Stimulated activated CD4-positive, alpha-beta T cell treated with anti-CD3 and anti-CD28 coated beads, Interleukin-15, amount 100 ng/mL, for 48 hours (primary cell): ENCODE results near the gene SEMA5A.

Source experiments
- DNase-seq, 2 donors: peaks; one replicate each; pipeline ENCODE4 v3.0.0-alpha.2; 2020; ENCODE audit warnings: low read depth in 2 of 2

The SEMA5A gene

GRCh38 chr5:9062873-9063272, 483.0 kb downstream of the SEMA5A start:
- no peak for DNase-seq

DNA sequence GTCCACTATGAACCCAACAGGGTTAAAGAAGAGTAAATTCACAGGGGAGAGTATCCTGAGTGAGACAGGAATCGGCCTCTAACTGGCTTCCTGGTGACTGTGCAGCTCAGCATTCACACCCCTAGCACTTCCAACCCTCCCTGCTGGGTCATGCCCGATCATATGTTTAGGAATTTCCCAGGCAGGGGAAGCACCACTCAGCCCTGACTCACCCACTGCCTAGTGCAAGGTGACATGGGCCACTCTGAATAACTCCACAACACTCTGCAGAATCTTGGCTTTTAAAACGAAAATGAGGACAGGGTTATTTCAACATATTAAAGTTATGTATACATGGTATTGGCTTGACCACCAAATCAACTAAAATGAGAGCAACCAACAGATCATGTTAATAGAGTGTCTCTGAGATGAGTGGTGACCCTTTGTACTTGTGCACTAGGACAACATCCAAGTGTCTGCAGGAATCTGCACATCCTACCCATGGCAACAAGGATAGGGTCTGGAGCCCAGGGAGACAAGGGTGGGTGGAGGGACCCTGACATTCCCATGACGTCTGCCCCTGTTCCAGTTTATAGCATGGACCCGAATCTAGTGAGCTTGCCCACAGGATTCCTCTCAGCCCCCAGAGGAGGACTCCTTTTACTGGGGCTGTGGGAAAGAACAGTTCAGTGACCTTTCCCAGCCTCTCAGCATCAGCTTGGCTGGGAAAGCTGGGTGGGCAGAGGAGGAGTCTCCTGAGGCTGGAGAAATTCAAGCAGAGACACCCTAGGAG, 485.8 kb downstream of the SEMA5A start:
- no peak for DNase-seq

- no peak for DNase-seq
Measured at GRCh38 chr5:9058666-9059065, 487.2 kb downstream of the SEMA5A start.

DNA sequence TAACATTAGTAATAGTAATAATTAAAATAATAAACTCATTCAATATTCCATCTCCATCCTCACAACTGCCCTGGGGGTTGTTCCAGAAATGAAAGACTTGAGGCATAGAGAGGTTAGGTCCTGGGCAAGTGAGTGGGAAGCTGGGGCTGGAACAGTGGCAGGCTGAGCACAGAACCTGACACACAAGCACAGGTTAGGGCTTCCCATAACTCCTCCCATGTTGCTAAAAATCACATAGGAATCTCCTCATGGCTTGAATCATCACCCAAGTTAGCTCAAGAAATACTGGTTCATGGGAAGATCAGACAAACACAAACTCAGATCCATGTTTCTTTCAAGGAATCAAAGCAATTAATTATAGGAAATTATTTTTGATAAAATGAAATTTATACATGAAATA, 487.7 kb downstream of the SEMA5A start:
- no peak for DNase-seq

GRCh38 chr5:9057406-9058000, 488.4 kb downstream of the SEMA5A start:
- no peak for DNase-seq

GRCh38 chr5:9056046-9056445, 489.8 kb downstream of the SEMA5A start:
- no peak for DNase-seq

- no peak for DNase-seq
Measured at GRCh38 chr5:9054821-9055589, 490.9 kb downstream of the SEMA5A start.

DNA sequence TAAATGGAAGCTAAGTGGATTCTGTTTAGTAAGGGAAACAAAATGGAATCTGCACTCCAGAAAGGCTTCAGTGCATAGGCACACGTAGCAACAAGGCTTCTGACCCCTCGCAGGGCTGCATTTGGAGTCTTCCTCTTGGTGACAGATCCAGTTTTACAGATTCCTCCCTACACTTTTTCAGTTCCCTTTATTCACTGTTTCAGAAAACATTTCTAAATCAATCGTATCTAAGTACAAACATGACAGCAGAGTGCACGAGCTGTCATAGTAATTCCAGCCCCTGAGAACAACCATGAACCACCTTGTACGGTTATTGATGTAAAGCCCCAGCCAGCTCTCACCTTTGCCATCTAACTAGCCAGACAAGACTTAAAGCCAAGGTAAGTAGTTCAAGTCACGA, 491.6 kb downstream of the SEMA5A start:
- no peak for DNase-seq

DNA sequence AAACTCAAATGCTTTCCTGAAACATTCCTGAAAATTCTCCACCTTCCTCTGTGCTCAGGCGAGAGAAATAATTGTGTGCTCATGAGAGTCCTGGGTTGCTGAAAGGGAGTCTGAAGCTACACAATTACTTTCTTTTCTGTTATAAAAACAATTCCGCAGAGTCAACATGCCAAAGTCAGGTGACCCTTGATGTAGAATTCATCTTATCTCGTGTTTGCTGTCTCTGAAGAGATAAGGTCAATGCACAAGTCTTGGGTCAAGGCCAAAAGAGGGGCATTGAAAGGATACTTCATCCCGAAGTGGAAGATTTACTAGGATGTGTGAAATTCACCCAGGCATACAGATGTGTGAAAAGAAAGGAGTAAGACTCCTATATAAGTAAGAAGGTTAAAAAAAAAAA, 493.5 kb downstream of the SEMA5A start:
- DNase-seq, result no peak

GRCh38 chr5:9051779-9052178, 494.1 kb downstream of the SEMA5A start:
- DNase-seq, result no peak

DNA sequence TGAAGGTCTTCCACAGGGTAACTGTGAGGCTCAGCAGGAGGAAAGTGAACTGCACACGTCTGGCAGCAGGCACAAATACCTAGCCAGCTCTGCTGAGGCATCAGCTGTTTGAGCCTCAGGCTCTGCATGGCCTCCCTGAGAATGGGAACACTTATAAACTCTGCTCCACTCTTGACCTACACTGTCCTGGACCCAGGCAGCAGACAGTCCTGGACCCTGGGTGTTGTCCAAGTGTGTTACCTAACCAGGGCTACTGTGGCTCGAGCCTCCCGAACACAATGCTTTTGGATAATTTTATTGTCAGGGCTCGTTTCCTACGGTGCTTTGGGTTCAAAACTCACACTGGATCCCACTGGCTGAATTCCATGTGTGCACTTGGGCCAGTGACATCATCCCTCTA, 497.9 kb downstream of the SEMA5A start:
- no peak for DNase-seq

DNA sequence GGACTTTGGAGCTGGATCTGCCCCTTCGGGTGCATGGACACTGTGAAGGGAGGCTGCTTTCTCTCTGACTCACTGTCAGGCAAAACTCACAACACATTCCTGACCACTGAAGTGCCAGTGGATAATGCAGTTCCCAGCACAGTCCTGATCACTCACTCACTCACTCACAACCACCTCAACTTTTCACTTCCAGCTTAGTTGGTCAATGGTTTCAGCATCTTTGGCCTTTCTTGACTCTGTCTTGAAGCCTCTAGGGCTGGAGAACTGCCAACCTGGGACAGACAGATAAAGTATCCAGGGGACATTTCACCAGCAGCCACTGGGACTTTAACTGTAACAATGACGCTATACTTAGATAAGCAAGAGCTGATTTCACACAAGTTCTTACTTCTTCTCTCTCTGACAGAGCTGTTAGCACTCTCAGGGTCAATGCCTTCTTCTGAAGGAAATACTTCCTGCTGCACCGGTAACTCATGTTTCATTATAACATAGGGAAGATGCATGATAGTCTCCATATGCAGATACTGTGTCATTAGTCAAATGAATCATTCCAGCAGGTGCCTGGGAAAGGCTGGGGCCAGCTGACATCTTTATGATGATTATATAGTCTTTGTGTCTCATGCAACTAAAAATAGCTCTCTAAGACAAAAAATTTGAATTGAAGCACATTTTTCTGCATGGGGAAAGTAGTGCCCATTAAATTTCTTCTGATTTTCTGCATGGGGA, 499.0 kb downstream of the SEMA5A start:
- no peak for DNase-seq

DNA sequence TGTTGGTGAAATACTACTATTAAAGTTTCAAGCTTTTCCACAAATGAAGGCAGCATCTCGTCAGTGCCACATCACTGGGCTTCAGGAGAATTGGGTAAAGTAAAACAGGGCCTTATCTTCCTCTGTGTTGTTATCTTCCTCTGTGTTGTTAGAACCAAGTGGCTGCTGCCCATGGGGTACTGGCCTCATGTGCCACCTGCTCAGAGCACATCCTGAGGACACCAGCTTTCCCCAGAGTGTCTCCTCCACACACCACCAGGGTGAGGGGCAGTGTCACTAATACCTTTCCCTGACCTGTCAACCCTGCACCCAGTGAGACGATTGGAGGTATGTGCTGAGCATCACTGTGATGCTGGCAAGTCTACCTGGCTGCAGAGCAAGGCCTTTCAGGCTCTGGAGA, 499.9 kb downstream of the SEMA5A start:
- DNase-seq, result no peak

DNA sequence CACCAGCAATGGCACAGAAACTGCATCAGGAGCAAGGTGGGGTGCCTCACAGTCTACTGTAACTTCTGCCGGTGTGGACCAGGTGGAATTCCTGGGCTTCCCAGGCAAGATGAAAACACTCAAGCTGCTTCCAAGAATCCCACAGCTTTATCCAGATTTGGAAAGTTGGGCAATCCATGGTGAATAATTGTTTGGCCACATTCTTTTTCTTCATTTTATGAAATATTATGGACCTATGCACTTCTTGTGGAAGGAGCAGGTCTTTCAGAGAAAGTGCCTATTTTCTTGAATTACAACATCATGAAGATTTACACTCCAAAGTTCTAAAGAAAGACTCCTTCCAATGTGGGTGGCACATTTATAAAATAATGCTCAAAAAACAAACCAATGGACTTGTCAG, 503.6 kb downstream of the SEMA5A start:
- DNase-seq, result no peak

- no peak for DNase-seq
Measured at GRCh38 chr5:9040475-9040874, 505.4 kb downstream of the SEMA5A start.

DNA sequence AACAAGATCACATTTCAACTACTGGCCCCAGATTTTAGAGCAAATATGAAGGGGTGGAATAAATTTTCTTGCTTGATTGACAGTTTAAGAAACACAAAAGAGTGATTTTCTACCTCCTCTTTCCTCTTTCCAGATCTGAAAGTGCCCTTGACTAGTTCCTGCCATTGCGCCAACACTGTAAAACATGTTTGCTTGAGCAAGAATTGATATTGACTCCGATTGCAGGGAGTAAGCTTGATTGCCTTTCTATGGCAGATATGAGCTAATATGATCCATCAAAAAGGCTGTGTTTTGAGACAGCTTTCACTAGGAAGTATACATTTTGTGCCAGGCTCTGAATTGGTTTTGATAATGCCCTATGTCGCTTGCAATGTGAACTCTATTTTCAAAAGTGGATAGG, 508.8 kb downstream of the SEMA5A start:
- DNase-seq, result no peak

GRCh38 chr5:9035346-9035745, 510.5 kb downstream of the SEMA5A start:
- DNase-seq, result no peak

DNA sequence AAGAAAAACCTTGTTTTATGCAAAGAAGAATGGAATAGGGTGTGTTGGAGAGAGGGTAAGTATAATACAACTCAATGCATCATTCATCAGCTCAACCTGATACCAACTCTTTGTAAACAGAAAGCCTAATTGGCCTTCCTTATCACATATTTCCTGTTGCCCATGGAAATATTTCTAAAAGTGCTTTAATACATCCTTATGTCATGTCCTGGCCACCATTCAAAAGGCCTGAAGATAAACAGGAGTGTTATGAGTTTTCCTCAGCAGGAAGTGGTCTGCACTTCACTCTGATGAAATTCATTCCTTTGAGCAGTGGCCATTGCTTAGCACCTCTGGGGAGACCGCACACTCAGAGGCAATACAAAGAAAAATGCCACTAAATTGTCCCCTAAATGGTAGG, 511.2 kb downstream of the SEMA5A start:
- DNase-seq, result no peak

DNA sequence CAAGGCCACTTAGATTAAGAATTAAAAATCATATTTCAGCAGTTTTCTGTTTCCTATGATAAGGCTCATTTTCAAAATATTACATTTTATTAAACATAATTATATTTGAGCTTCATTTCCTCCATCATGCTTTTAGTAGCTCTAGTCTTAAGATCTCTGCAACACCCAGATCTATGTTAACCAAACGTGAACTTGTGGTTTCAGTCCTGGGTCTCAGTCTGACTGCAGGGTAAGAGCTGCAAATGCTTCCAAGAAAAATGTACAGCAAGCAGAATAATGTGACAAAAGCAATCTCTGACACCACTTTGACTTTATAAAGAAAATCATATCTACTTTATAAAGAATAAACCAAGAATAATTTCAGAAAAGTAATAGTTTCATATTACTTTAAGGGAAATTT, 512.4 kb downstream of the SEMA5A start:
- DNase-seq, result no peak

DNA sequence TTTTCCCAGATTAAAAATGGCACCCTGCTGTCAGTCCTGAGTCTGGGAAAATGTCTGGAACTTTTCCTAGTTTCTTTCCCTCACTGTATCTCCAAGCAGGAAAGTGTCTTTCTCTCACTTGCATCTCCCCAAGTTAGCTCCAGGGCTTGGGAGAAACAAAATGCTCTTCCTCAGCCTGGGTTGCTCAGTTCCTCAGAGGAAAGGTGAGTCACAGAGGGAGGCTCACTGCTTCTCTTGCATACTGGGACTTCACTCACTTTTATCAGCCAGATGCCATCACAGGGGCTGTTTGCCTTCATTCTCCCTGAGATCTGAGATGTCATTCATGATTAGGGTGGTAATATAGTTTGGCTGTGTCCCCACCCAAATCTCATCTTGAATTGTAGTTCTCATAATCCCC, 519.9 kb downstream of the SEMA5A start:
- no peak for DNase-seq

GRCh38 chr5:9020996-9021395, 524.9 kb downstream of the SEMA5A start:
- DNase-seq, result no peak

DNA sequence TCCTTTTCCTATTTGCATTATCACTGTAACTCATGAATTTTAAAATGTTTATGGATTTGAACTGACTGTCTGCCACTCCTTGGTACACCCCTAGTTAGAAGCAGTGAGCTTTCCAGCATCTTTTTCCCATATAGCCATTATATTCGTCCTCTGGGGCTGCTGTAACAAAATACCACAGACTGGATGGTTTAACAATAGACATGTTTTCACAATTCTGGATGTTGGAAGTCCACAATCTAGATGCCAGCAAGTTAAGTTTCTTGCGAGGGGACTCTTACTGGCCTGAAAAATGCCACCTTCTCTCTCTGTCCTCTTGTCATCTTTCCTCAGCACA, 530.0 kb downstream of the SEMA5A start:
- no peak for DNase-seq
